GM18502 (cell line): ENCODE measurements around the gene BRK1.
"Not testable (repeated sequence)": the region's sequence is repeated elsewhere in the genome, so short reads cannot be mapped to it uniquely, and the experiment has no call there.

Experiments used
- ATAC-seq: cut with Tn5 transposase; IDR thresholded peaks from one replicate; pipeline ENCODE4 v1.9.1; 2021; ENCODE audit warnings: mild to moderate bottlenecking; ENCODE audit not compliant: unreplicated experiment, poor library complexity

The BRK1 gene

GRCh38 chr3:10142707-10143560, 27.5 kb downstream of the BRK1 start:
- ATAC-seq: no peak

- no peak for ATAC-seq
Measured at GRCh38 chr3:10145685-10146084, 30.2 kb downstream of the BRK1 start.

GRCh38 chr3:10149226-10149625, 33.8 kb downstream of the BRK1 start:
- no peak for ATAC-seq

DNA sequence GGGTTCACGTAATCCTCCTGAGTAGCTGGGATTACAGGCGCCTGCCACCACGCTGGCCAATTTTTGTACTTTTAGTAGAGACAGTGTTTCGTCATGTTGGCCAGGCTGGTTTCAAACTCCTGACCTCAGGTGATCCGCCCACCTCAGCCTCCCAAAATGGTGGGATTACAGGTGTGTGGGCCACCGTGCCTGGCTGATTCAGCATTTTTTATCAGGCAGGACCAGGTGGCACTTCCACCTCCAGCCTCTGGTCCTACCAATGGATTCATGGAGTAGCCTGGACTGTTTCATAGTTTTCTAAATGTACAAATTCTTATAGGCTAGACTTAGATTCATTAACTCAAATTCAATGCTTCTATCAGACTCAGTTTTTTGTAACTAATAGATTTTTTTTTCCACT, 35.5 kb downstream of the BRK1 start:
- ATAC-seq: no peak

GRCh38 chr3:10154335-10155122, 39.1 kb downstream of the BRK1 start:
- ATAC-seq: no peak

DNA sequence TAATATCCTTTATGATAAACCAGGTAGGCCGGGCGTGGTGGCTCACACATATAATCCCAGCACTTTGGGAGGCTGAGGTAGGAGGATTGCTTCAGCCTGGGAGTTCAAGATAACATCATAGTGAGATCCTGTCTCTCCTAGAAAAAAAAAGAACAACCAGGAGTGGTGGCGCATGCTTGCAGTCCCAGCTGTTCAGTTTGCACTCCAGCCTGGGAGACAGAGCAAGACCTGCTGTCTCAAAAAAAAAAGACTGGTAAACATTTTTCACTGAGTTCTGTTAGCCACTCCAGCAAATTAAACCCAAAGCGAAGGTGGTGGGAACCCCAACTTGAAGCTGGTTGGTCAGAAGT, 39.6 kb downstream of the BRK1 start:
- no peak for ATAC-seq

DNA sequence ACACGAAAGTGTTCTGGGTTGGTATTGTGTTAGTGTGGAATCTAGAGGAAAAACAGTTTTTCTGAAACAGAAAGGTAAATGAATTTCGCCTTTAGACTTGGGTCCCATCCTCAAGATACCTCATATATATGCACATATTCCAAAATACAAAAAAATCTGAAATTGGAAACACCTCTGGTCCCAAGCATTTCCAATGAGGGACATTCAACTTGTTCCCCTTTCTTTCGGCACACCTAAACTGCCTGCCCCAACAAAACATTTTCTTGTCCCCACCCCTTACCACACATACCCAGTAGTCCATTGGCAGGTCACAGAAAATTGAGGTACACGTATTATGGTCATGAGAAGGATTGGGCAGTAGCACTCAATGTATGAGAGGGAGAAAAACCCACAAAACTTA, 40.2 kb downstream of the BRK1 start:
- ATAC-seq: no peak

GRCh38 chr3:10157031-10157430, 41.6 kb downstream of the BRK1 start:
- ATAC-seq: no peak

- ATAC-seq: not testable (repeated sequence)
Measured at GRCh38 chr3:10158555-10158954, 43.1 kb downstream of the BRK1 start.

GRCh38 chr3:10160346-10160745, 44.9 kb downstream of the BRK1 start:
- no peak for ATAC-seq

DNA sequence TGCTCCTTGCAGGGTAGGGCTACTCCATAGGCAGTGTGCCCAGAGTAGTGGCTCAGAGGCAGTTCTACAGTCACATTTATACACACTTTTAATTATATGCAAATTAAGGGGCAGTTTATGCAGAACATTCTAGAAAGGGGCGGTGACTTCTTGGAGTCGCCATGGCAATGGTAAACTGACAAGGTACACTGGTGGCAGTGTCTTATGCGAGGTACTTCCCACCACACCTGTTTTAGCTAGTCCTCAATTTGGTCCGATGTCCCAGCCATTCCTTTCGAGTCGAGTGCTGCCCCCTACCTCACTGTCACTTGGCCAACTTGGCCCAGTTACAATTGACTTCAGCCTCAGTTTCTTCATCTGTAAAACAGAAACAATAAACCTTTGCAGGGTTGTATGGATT, 45.5 kb downstream of the BRK1 start:
- ATAC-seq: no peak

GRCh38 chr3:10162185-10162584, 46.7 kb downstream of the BRK1 start:
- ATAC-seq: no peak

GRCh38 chr3:10164201-10164545, 48.7 kb downstream of the BRK1 start:
- ATAC-seq: not testable (repeated sequence)

DNA sequence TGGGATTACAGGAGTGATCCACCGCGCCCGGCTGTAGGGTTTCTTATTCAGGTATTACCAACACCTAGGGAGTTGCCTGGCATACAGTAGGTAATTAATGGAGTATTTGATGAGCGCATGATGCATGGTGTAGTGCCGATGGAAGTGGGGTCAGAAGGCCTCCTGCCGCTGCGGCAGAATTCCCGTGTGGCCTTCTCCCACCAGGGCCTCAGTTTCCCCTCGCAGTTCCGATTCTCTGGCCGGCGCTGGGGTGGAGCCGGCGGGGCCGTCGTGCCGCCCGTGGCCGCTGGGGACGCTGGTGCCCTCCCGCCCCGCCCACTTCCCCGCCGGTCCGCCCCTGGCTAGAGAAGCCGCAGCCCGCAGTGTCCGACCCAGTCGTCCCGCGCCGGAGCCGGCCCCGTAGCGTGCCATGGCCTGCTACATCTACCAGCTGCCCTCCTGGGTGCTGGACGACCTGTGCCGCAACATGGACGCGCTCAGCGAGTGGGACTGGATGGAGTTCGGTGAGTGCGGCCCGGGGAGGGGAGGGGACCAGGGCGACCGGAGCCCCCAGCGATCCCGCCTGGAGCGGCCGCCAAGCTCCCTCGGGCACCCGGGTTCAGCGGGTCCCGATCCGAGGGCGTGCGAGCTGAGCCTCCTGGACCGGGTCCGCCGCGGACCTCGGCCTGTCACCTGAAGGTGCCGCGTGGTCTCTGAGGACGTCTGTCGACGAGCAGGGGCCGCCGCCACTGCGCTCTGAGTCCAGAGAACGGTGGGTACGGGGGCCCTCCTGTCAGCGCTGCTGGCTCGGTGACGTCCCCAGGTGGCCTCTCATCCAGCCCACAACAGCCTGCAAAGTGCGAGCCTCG, 49.3 kb downstream of the BRK1 start, which contains the start of gene IRAK2:
Gene IRAK2, plus strand, starts transcription at position 374 of the 848 bp plus-strand sequence. Its CDS starts 36 bp downstream, at position 410.
- ATAC-seq: peak; percentile 87

GRCh38 chr3:10166213-10166604, 50.7 kb downstream of the BRK1 start:
- ATAC-seq: no peak

DNA sequence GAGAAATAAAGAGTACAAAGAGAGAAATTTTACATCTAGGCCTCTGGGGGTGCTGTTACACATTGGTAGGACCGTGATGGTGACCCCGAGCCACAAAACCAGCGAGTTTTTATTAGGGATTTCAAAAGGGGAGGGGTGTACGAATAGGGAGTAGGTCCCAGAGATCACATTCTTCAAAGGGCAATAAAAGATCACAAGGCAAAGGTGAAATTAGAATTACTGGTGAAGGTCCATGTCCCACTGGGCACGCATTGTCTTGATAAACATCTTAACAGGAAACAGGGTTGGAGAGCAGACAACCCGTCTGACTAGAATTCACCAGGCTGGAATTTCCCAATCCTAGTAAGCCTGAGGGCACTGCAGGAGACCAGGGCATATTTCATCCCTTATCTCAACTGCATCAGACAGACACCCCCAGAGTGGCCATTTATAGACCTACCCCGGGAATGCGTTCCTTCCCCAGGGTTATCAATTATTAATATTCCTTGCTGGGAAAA, 53.6 kb downstream of the BRK1 start:
- no peak for ATAC-seq

- ATAC-seq: no peak
Measured at GRCh38 chr3:10170915-10171478, 55.5 kb downstream of the BRK1 start.

DNA sequence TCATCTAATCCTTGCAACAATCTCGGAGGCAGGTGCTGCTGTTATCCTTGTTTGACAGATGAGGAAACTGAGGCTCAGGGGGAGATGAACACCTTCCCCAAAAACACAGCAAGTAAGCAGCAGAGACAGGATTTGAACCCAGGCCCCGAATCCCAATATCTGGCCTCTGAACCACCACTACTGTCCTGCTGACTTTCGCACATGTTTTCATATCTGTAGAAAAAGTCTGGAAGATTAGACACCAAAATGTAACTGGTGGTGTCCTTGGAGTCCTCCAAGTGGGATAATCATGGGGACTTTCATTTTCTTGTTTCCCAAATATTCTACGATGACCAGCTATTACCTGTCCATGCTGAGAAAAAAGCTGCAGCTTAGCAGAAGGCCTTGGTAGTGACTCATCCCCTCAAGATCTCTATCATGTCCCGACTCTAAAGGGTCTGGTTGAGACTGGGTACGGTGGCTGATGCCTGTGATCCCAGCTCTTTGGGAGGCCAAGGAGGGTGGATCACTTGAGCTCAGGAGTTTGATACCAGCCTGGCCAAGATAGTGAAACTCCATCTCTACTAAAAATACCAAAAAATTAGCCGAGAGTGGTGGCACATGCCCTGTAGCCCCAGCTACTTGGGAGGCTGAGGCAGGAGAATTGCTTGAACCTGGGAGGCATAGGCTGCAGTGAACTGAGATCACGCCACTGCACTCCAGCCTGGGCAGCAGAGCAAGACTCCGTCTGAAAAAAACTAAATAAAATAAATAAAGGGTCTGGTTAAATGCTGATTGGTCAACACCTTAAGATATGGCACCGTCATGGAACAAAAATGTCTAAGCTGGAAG, 57.8 kb downstream of the BRK1 start:
- ATAC-seq: no peak

DNA sequence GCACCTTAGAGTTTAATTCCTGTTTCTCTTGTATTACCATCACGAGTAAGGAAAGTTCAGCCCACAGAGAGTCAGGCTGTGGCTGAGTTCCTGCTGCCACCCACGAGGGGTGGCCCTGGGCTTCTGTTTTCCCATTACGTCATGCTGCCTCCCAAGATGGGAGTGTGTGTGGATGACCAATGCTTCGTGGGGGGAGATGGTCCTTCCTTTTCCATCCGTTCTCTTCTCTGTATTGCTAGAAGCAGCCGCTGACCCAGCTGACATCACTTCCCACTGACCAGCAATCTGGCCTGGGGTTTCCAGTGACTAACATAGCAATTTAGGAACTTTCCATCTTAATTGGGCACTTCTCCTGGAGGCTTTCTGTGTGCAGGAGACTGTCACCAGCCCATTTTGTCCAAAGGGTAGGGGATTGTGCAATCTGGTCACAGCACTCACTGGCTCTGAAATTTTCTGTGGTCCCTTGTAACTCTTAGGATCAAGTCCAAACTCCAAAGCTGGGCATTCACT, 58.5 kb downstream of the BRK1 start:
- ATAC-seq: no peak
